DMS153 treated with DMSO at 0.1 percent for 48 hours (cell line): ENCODE measurements around the gene PLCL2.

Source experiments
- DNase-seq: peaks from one replicate; lab custom pipeline; 2025; ENCODE audit not compliant: unreplicated experiment; lab: John Stamatoyannopoulos, UW

The PLCL2 gene

GRCh38 chr3:16888785-16889607 is 4.2 kb downstream of the PLCL2 start:
- DNase-seq: no peak

GRCh38 chr3:16890597-16891333 is 6.0 kb downstream of the PLCL2 start:
- no peak for DNase-seq

GRCh38 chr3:16893618-16894200 is 9.0 kb downstream of the PLCL2 start:
- DNase-seq: peak; percentile 10

- no peak for DNase-seq
Measured at GRCh38 chr3:16896094-16896627, 11.4 kb downstream of the PLCL2 start.

- no peak for DNase-seq
Measured at GRCh38 chr3:16896820-16897219, 12.1 kb downstream of the PLCL2 start.

GRCh38 chr3:16897254-16897926 is 12.6 kb downstream of the PLCL2 start:
- DNase-seq: no peak

- no peak for DNase-seq
Measured at GRCh38 chr3:16898595-16899395, 14.0 kb downstream of the PLCL2 start.

GRCh38 chr3:16899919-16900318 is 15.2 kb downstream of the PLCL2 start:
- DNase-seq: no peak

- no peak for DNase-seq
Measured at GRCh38 chr3:16900779-16901440, 16.2 kb downstream of the PLCL2 start.

GRCh38 chr3:16904423-16905417 is 20.0 kb downstream of the PLCL2 start:
- DNase-seq: no peak

- DNase-seq: no peak
Measured at GRCh38 chr3:16905704-16906103, 20.9 kb downstream of the PLCL2 start.

GRCh38 chr3:16906682-16907081 is 21.9 kb downstream of the PLCL2 start:
- DNase-seq: peak; percentile 2

GRCh38 chr3:16907243-16907642 is 22.5 kb downstream of the PLCL2 start:
- DNase-seq: no peak

- no peak for DNase-seq
Measured at GRCh38 chr3:16908016-16908807, 23.5 kb downstream of the PLCL2 start.

GRCh38 chr3:16908896-16909295 is 24.1 kb downstream of the PLCL2 start:
- DNase-seq: no peak

GRCh38 chr3:16909802-16910201 is 25.0 kb downstream of the PLCL2 start:
- no peak for DNase-seq

GRCh38 chr3:16910207-16910606 is 25.5 kb downstream of the PLCL2 start:
- DNase-seq: no peak

- DNase-seq: no peak
Measured at GRCh38 chr3:16911916-16912315, 27.2 kb downstream of the PLCL2 start.
